GM18858 (cell line): Measurements from ENCODE around the gene CEP89.
"Not testable (repeated sequence)": the region's sequence is repeated elsewhere in the genome, so short reads cannot be mapped to it uniquely, and the experiment has no call there.

Experiments
- ATAC-seq: cut with Tn5 transposase; IDR thresholded peaks from one replicate; pipeline ENCODE4 v1.9.1; 2021; ENCODE audit not compliant: unreplicated experiment

CEP89 gene

DNA sequence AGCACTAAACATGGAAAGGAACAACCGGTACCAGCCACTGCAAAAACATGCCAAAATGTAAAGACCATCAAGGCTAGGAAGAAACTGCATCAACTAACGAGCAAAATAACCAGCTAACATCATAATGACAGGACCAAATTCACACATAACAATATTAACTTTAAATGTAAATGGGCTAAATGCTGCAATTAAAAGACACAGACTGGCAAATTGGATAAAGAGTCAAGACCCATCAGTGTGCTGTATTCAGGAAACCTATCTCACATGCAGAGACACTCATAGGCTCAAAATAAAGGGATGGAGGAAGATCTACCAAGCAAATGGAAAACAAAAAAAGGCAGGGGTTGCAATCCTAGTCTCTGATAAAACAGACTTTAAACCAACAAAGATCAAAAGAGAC lies 123.7 kb downstream of the CEP89 start:
- ATAC-seq, result not testable (repeated sequence)

DNA sequence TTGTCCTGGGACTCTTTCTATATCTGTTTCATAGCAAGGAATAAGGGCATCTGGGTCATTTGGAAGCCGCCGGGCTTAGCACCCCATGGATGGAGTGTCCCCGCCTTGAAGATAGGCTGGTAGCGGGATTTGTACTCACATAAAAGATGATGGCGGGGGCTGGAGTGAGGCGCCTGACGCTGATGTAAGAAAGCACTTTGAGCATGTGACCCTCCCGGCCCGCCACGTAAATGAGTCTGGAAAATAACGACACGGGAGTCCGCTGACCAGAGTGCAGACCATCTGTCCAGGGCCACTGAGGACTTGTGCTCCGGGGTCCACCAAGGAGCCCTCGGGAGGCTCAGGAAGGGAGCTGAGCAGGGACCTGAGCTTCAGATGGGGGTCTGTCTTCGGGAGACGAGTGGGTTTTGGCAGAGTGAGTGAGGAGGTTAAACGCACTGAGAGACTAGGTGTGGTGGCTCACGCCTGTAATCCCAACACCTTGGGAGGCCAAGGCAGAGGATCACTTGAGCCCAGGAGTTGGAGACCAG lies 128.0 kb downstream of the CEP89 start:
- ATAC-seq, result no peak

DNA sequence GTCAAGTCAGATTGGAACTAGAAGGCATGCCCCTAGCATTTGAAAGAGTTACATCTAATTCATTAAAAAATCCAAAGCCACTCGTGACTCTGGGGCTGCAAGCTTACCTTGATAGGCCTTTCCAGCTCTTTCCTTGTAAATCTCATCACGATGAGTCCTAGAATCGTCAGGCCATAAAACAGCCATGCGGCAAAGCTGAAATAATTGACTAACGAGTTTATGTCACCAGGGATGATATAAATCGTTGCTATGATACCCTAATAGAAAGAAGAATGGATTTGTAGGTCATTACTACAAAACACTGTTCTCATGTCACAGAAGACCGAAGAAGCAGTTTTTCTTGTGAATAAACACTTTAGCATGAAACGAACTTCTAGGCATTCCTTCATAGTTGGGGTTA lies 129.7 kb downstream of the CEP89 start:
- ATAC-seq, result no peak

DNA sequence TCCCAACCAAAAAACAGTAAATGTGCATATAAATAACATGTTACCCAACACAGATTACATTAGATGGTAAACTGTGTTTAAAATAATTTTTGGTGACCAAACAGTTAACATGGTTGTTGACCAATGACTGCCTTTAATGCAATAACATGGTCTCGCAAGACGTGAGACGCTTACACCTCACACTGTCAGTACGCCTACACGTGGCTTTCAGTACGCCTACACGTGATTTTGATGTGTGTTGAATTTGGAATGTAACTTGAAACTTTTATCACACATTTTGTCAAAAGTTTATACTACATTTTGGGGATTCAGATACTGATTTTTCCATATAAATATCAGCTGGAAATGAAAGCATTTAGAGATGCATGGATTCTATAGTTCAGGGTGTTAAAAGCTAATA lies 134.2 kb downstream of the CEP89 start:
- ATAC-seq, result no peak

DNA sequence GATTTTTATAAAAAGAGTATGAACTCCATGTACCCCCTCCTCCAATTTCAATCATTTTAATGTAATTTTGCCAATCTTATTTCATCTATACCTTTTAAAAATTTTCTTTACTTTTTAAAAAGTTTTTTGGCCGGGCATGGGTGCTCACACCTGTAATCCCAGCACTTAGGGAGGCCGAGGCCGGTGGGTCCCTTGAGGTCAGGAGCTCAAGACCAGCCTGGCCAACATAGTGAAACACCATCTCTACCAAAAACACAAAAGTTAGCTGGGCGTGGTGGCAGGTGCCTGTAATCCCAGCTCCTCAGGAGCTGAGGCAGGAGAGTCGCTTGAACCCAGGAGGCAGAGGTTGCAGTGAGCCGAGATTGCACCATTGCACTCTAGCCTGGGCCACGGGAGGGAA lies 138.4 kb downstream of the CEP89 start:
- ATAC-seq, result not testable (repeated sequence)

DNA sequence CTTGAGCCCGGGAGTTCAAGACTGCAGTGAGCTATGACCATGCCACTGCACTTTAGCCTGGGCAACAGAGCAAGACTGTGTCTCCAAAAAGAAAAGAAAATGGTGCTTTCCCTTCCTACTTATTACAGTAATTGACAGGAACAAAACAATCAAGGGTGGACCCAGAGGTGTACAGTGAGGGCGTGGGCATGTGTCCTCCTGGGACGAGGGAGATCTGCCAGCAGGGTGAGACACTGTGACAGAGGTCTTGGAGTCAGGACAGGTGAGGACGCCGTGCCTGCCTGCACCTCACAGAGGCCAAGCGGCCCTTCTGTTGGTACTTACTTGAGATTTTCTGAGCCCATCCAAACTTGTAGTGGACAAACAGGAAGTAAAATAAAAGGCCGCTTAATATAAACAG lies 138.9 kb downstream of the CEP89 start:
- not testable (repeated sequence) for ATAC-seq

DNA sequence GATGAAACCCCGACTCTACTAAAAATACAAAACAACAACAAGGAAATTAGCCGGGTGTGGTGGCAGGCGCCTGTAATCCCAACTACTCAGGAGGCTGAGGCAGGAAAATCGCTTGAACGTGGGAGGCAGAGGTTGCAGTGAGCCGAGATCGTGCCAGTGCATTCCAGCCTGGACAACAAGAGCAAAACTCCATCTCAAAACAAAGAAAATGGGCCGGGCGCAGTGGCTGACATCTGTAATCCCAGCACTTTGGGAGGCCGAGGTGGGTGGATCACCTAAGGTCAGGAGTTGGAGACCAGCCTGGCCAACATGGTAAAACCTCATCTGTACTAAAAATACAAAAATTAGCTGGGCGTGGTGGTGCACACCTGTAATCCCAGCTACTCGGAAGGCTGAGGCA lies 139.7 kb downstream of the CEP89 start:
- not testable (repeated sequence) for ATAC-seq

DNA sequence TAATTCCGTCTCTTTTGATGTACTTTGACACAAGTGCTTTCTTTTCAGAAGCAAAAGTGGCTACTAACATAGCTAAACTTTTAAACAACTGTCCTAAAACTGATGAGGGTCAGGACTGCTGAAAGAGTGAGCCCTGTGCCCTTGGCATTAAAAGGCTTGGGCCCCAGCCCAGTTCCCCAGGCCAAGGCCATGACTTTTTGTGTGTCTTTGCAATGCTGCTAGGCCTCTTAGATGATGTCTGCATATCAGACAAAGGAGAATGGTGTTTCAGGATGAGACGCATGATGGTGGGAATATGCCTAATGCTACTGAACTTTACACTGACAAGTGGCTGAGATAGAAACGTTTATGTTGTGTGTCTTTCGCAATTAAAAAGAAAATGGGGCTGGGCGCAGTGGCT lies 140.1 kb downstream of the CEP89 start:
- no peak for ATAC-seq

DNA sequence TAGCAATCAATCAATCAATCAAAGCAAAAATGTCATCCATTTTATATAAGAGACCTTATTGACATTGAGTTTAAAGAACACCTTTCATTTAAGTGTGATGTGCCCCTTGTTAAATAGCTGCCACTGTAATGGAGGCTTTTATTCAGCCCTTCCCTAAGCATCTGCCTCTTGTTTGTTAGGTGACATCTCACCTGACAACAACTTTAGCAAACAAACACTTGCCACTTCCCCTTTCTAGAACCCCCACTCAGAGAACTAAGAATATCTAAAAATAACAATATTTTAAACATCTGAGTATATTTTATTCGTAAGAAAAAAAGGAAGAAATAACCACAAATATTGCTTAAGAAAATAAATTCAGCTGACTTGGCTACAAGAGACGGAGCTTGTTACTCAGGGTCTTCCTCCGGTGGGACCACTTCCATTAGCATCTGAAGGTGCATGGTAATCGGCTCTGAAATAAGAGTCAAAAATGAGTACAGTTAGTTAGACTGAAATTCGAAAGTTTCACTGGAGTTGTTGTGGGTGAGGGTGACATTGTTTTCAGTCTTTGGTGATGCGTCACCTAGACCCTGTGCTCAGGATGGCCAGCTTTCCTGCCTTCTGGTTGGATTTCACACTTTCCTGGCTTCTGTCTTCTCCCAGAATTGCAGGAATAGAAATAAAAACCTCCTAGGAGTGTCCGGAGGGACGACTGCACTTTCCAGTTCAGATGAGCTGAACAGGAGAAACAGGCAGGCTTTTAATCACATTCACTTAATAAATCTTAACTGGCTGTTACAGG lies 141.3 kb downstream of the CEP89 start:
- ATAC-seq, result no peak

DNA sequence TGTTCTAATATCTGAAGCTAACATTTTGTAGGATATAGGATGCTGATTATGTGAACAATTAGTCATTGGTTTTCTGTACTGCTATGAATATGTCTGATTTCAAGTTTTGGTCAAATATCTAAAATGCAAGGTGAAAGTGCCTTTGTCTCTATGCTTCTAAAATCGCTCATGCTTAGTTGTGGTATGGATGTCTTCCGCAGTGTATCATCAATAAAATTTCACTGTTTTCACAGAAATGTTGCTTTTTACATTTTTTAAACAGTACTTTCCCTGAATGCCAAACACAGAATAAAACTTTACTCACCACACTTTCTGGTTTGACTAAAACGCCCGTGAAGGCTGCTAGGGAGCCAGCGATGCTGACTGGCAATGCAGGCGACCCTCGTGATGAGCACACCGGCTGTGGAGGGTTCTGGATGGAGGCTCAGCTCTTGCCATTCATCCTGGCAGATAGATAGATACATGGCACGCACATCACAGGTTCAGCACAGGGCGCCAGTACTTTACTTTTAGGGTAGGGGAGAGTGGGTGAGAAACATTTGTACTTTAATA lies 142.3 kb downstream of the CEP89 start:
- ATAC-seq, result no peak

DNA sequence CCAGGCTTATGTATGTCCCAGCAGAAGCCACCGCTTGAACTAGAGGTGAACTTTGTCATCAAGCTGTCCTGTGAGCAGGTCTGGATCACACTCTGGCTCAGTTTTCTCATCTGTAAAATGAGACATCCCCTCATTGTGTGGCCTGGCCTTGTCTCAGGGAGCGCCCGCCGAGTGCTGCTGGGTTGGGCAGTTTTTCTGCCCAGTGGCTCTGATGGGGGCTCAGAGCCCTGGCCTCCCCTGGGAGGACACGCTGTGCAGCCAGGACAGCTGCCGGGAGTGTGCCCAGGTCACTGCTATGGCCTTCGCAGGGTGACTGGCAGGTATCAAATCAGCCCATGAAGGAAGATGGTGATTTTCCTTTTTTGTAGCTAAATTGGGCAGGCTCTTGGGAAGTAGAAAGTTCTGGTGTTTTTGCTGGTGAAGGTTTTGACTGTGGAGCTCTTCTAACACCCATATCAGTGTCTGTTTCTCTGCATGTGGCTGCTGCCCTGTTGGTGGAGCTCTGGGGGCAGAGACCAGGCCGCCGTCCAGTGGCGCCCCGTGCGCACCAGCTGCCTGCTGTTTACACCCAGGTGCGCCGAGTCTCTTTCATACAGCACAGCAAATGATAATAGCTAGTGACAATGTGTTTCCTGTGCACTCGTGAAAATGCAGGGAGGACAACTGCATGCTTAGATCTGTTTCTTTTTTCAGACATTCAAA lies 143.0 kb downstream of the CEP89 start:
- ATAC-seq, result no peak

DNA sequence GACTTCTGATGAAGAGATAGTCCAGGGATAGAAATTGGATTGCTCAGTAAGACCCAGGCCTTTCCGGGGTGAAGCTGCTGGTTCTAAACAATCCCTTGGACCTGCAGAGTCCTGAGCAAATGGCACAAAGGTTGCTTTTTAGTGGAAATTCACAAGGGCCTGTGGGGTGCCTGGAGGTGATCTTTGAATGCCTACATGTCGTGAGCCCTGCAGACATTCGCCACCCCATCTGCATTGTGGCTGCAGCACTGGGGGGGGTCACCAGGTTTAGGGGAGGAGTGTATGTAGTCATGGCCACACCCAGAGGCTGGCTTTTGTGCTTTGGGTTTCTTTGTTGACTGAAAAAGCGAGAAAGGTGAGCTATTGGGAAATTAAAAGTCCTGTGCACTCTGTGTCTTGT lies 143.6 kb downstream of the CEP89 start:
- no peak for ATAC-seq
